Measurements from ENCODE around the gene MARCO. TPM values are rescaled to one million over a fixed set of nuclear protein-coding genes. Genes with fewer than 3 reads are reported as not detected.

MARCO gene
- total RNA-seq, 1 donor from 2014 or later = 0.33 TPM

DNA sequence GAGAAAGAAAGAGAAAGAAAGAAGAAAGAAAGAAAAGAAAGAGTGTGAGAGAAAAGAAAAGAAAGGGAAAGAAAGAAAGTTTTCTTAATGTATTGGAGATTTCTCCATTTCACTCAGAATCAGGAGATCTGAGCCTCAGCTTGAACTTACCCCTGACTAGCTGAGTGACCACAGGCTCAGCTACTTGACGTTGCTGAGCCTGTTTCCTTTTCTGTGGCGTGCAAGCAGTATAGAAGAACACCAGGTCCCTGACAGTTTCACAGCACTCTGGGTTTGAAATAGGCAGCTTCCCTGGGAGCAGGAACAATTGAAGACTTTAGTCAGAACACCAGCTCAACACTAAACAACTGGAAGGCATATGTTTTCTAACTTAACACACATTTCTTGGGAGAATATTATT, 44.7 kb downstream of the MARCO start:
- no peak for DNase-seq (ENCODE audit: low read depth)

DNA sequence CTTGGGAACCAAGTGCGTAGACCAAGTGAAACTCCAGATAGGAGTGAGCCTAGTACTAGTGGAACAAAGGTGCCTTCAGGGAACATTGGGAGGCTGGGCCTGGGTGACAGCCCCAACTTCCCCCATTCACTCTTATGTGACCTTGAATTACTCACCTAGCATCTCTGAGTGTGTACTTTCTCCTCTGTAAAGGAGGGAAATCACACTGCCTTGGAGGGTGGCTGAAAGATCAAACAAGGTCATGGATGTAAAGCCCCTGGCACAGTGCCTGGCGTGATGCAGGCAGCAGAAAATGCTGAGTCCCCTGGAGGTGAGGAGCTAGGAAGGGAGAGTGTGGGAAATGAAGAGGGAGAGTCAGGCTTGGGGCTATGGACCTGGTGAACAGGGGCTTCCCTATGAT, 45.9 kb downstream of the MARCO start:
- no peak for DNase-seq (ENCODE audit: low read depth)
- TF ChIP-seq, protein P1, sequence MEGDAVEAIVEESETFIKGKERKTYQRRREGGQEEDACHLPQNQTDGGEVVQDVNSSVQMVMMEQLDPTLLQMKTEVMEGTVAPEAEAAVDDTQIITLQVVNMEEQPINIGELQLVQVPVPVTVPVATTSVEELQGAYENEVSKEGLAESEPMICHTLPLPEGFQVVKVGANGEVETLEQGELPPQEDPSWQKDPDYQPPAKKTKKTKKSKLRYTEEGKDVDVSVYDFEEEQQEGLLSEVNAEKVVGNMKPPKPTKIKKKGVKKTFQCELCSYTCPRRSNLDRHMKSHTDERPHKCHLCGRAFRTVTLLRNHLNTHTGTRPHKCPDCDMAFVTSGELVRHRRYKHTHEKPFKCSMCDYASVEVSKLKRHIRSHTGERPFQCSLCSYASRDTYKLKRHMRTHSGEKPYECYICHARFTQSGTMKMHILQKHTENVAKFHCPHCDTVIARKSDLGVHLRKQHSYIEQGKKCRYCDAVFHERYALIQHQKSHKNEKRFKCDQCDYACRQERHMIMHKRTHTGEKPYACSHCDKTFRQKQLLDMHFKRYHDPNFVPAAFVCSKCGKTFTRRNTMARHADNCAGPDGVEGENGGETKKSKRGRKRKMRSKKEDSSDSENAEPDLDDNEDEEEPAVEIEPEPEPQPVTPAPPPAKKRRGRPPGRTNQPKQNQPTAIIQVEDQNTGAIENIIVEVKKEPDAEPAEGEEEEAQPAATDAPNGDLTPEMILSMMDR (IDR thresholded peaks at IDR 0.05; ENCODE audit: insufficient read depth, low read length, poor library complexity, severe bottlenecking) = no peak
- H3K4me3 ChIP-seq (ENCODE audit: low read depth, low read length) = no peak overlapping the region
- H3K27me3 ChIP-seq (ENCODE audit: control insufficient read depth, insufficient read depth, low read length) = no peaks in the 10 kb centered on the region
- no peaks in the 10 kb centered on the region for H3K36me3 ChIP-seq (ENCODE audit: control insufficient read depth, insufficient read depth, low read length)

More for the DNA sequence above, 44.7 kb downstream of the MARCO start:
- no peaks in the 10 kb centered on the region for H3K27me3 ChIP-seq (ENCODE audit: control insufficient read depth, insufficient read depth, low read length)
- TF ChIP-seq, protein P1 (IDR thresholded peaks at IDR 0.05; ENCODE audit: insufficient read depth, low read length, poor library complexity, severe bottlenecking) = no peak
- no peaks in the 10 kb centered on the region for H3K36me3 ChIP-seq (ENCODE audit: control insufficient read depth, insufficient read depth, low read length)
- H3K4me3 ChIP-seq (ENCODE audit: low read depth, low read length) = no peak overlapping the region

DNA sequence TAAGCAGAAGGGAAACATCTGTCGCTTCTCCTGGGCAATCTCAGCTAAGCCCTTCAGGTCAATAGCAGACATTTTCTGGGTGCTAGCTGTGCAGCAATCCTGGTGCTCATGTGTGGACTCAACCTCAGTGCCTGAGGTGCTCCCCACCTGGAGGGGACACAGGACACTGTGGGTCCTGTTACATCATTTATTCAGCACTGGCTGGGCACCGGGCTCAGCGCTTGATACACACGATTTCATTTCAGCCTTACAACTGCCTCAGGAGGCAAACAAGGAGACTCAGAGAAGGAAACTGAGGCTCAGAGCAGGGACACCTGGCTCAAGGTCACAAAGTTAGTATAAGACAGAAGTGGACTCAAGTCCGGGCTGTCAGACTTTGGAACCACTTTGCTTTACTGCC, 46.7 kb downstream of the MARCO start:
- H3K36me3 ChIP-seq (ENCODE audit: control insufficient read depth, insufficient read depth, low read length) = no peaks in the 10 kb centered on the region
- no peaks in the 10 kb centered on the region for H3K27me3 ChIP-seq (ENCODE audit: control insufficient read depth, insufficient read depth, low read length)
- TF ChIP-seq, protein P1 (IDR thresholded peaks at IDR 0.05; ENCODE audit: insufficient read depth, low read length, poor library complexity, severe bottlenecking) = no peak
- H3K4me3 ChIP-seq (ENCODE audit: low read depth, low read length) = no peak overlapping the region
- DNase-seq (ENCODE audit: low read depth) = no peak

DNA sequence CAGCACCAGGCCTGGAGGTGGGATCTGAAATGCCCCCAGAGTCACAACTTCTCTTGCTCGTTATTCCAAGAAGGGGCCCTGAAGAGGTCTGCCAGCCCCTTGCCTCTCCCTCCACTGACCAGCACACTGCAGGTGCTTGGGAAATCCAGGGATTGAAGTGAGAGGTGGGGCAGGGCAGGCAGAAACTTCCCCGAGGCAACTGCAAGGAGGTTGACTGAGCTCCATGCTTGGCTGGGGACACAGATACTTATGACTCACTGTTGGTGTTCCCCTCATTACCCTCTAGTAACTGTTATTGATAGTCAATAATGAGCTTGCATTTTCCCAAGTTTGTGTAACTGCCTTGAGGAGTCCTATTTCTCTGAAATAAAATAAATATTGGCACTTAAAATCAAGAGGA, 47.5 kb downstream of the MARCO start:
- Histone ChIP-seq H3K4me3 (ENCODE audit: low read depth, low read length) (no peak overlapping the region), H3K27me3 (ENCODE audit: control insufficient read depth, insufficient read depth, low read length) (no peaks in the 10 kb centered on the region), H3K36me3 (ENCODE audit: control insufficient read depth, insufficient read depth, low read length) (no peaks in the 10 kb centered on the region)
- no peak for DNase-seq (ENCODE audit: low read depth)
- TF ChIP-seq, protein P1 (IDR thresholded peaks at IDR 0.05; ENCODE audit: insufficient read depth, low read length, poor library complexity, severe bottlenecking) = no peak

- no peak overlapping the region for H3K4me3 ChIP-seq (ENCODE audit: low read depth, low read length)
- H3K27me3 ChIP-seq (ENCODE audit: control insufficient read depth, insufficient read depth, low read length) = no peaks in the 10 kb centered on the region
- TF ChIP-seq, protein P1 (IDR thresholded peaks at IDR 0.05; ENCODE audit: insufficient read depth, low read length, poor library complexity, severe bottlenecking) = no peak
- no peaks in the 10 kb centered on the region for H3K36me3 ChIP-seq (ENCODE audit: control insufficient read depth, insufficient read depth, low read length)
- DNase-seq (ENCODE audit: low read depth) = no peak
Observed at GRCh38 chr2:118990757-118991545, 49.0 kb downstream of the MARCO start.

DNA sequence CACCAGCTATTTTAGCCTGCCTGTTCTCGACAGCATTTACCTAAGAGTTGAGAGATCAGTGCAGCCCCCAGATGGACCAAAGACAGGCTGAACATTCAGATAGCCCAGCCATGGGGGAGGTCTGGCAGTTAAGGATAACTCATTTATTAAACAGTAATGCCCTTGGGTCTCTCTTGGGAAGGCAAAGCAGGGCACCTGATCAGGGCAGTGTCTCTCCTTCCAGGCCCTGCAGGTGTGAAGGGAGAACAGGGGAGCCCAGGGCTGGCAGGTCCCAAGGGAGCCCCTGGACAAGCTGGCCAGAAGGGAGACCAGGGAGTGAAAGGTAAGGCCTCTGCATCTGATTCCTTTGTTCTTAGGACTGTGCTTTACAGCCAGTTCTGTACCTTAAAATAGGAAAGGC, 49.6 kb downstream of the MARCO start:
- no peak for DNase-seq (ENCODE audit: low read depth)
- no peaks in the 10 kb centered on the region for H3K36me3 ChIP-seq (ENCODE audit: control insufficient read depth, insufficient read depth, low read length)
- no peak overlapping the region for H3K4me3 ChIP-seq (ENCODE audit: low read depth, low read length)
- H3K27me3 ChIP-seq (ENCODE audit: control insufficient read depth, insufficient read depth, low read length) = no peaks in the 10 kb centered on the region
- TF ChIP-seq, protein P1 (IDR thresholded peaks at IDR 0.05; ENCODE audit: insufficient read depth, low read length, poor library complexity, severe bottlenecking) = no peak

Data from kidney epithelial cell (primary cell).